Thoracic aorta (tissue), 2 donors: Measurements from ENCODE around the gene ATG13. TPM values are rescaled to one million over a fixed set of nuclear protein-coding genes. Genes with fewer than 3 reads are reported as not detected.

Source experiments
- ATAC-seq: fragments of 150-250 bp; one replicate; pipeline ENCODE4 v1.8.0; 2017; ENCODE audit warnings: low read depth; ENCODE audit not compliant: insufficient number of reproducible peaks, low FRiP score
- DNase-seq: peaks from one replicate; pipeline ENCODE4 v3.0.0-alpha.2; 2020; ENCODE audit warnings: low spot score
- H3K27ac ChIP-seq, 2 donors: fragments of 200-600 bp; sonication (generic); 1 replicate in 1 of 2; 2 replicates in 1 of 2; pipeline ENCODE4 v1.5.1; 2016; ENCODE audit warnings: mild to moderate bottlenecking in 2 of 2, moderate library complexity in 2 of 2
- H3K27me3 ChIP-seq: fragments of 200-600 bp; sonication (generic); replicated peaks from 2 replicates; pipeline ENCODE4 v1.6.0; 2016; ENCODE audit warnings: mild to moderate bottlenecking; ENCODE audit not compliant: insufficient read depth
- H3K36me3 ChIP-seq: fragments of 200-600 bp; sonication (generic); one replicate; pipeline ENCODE4 v1.5.1; 2016
- H3K4me1 ChIP-seq, 2 donors: fragments of 200-600 bp; sonication (generic); 1 replicate in 1 of 2; 2 replicates in 1 of 2; pipeline versions ENCODE4 v1.5.1 to v1.6.0; 2016; ENCODE audit warnings: low read depth in 2 of 2, mild to moderate bottlenecking in 1 of 2; ENCODE audit not compliant: control insufficient read depth in 1 of 2
- H3K4me3 ChIP-seq: fragments of 200-600 bp; sonication (generic); 2 replicates; pipeline ENCODE4 v1.5.1; 2016; ENCODE audit warnings: mild to moderate bottlenecking
- H3K9me3 ChIP-seq: fragments of 200-600 bp; sonication (generic); 2 replicates; pipeline ENCODE4 v1.5.1; 2016
- total RNA-seq, 2 donors: library from RNA; depleted of rRNA; stranded (reverse); fragments of >200 nt; gene quantifications; one replicate each; pipeline versions ENCODE4 v1.1.0 to v1.2.3, GENCODE V29; 2016
- TF ChIP-seq, protein P1 (sequence below): fragments of 200-600 bp; sonication (generic); IDR thresholded peaks from one replicate; pipeline ENCODE4 v1.5.1; 2019; ENCODE audit warnings: antibody characterized with exemption

ATG13 gene
- total RNA-seq, 2 donors from 2014 or later: 121 to 144 TPM

DNA sequence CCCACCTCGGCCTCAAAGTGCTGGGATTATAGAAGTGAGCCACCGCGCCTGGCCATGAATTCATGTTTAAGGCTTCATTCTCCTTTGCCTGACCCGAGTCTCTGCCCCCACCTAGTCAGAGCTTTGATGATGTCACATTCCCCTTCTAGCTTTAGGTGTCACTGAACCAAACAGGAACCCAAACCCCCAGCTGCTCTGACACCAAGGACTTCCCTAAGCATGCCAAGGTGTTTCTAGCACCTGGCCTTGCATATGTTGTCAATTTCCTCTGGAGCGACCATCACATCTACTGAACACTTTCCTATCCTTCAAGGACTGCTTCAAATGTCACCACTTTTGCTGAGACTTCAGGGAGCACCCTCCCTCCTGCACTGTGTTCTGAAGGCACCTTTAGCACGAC, 103.9 kb downstream of the ATG13 start:
- Histone ChIP-seq H3K36me3 (no peaks in the 10 kb centered on the region), H3K27ac (no peak overlapping the region), H3K9me3 (no peaks in the 10 kb centered on the region), H3K27me3 (no peaks in the 10 kb centered on the region), H3K4me3 (no peak overlapping the region), H3K4me1 (peaks cover 6 to 10% of the 10 kb centered on the region in 2 donors)
- TF ChIP-seq, protein P1, sequence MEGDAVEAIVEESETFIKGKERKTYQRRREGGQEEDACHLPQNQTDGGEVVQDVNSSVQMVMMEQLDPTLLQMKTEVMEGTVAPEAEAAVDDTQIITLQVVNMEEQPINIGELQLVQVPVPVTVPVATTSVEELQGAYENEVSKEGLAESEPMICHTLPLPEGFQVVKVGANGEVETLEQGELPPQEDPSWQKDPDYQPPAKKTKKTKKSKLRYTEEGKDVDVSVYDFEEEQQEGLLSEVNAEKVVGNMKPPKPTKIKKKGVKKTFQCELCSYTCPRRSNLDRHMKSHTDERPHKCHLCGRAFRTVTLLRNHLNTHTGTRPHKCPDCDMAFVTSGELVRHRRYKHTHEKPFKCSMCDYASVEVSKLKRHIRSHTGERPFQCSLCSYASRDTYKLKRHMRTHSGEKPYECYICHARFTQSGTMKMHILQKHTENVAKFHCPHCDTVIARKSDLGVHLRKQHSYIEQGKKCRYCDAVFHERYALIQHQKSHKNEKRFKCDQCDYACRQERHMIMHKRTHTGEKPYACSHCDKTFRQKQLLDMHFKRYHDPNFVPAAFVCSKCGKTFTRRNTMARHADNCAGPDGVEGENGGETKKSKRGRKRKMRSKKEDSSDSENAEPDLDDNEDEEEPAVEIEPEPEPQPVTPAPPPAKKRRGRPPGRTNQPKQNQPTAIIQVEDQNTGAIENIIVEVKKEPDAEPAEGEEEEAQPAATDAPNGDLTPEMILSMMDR: no peak
- no peak for ATAC-seq
- DNase-seq: no peak

DNA sequence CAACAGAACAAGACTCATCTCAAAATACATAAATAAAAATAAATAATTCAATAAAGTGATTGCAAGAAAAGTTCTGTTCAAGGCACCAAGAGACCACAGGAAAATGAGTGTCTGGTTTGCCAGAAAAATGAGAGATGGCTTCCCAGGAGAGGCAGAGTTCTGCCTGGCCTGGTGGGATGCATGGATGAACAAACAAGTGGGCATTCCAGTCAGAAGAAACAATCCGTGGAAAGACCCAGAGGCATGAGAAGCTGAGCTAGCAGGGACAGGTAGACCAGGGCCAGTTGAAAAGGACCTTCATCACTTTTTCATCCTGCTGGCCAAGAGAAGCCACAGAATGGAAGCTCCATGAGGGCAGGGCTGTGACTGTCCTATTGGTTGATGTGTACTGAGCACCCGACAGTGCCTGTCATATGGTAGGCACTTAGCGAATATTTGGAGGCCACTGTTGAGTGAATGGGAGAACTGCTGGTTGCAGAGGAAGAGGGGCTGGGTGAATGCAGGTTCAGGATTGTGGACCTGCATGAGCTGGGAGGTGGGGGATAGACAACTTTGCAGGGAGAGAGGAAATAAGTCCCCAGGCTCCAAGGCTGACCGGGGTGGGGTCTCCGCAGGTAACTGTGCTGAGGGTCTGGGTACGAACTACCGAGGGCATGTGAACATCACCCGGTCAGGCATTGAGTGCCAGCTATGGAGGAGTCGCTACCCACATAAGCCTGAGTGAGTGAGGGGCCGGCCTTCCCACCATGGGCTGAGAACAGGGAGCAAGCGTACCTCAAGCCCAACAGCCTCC, 105.4 kb downstream of the ATG13 start:
- TF ChIP-seq, protein P1: no peak
- no peak for ATAC-seq
- Histone ChIP-seq H3K27me3 (no peaks in the 10 kb centered on the region), H3K27ac (no peak overlapping the region), H3K36me3 (no peaks in the 10 kb centered on the region), H3K9me3 (no peaks in the 10 kb centered on the region), H3K4me3 (no peak overlapping the region), H3K4me1 (peaks cover 6 to 8% of the 10 kb centered on the region in 2 donors)
- DNase-seq: no peak

DNA sequence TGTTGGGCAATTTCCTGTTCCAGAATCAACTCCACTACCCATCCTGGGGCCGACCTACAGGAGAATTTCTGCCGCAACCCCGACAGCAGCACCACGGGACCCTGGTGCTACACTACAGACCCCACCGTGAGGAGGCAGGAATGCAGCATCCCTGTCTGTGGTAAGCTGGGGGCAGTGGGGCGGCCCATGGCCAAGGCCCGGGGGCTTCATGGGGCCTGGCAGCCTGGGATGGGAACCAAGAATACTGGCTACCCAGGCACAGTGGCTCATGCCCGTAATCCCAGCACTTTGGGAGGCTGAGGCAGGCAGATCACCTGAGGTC, 106.0 kb downstream of the ATG13 start:
- Histone ChIP-seq H3K4me1 (peaks cover 1 to 2% of the 10 kb centered on the region in 2 donors), H3K27me3 (no peaks in the 10 kb centered on the region), H3K9me3 (no peaks in the 10 kb centered on the region), H3K36me3 (no peaks in the 10 kb centered on the region), H3K4me3 (no peak overlapping the region), H3K27ac (no peak overlapping the region)
- TF ChIP-seq, protein P1: no peak
- DNase-seq (no peak), ATAC-seq (no peak)

DNA sequence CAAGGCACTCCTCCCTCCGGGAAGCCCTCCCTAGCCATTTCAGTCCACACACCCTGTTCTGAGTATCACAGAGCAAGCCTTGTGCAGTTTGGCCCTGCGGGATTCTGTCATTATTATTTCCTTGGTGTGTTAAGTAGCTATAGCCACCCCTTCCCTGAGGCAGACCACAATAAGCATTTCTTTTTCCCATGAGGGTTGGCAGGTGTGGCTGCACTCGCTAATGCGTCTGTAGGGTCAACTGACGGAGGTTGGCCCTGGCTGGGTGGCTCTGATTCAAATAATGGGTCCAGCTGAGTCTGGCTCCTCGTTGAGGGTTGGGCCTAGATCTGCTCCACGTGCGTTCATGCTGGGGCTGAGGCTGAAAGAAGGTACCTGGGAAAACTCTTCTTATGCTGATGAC, 106.7 kb downstream of the ATG13 start:
- no peak for DNase-seq
- H3K4me1 ChIP-seq: no peaks in the 10 kb centered on the region
- no peak for ATAC-seq
- H3K27ac ChIP-seq: no peak overlapping the region
- H3K9me3 ChIP-seq: no peaks in the 10 kb centered on the region
- no peaks in the 10 kb centered on the region for H3K27me3 ChIP-seq
- TF ChIP-seq, protein P1: no peak
- no peaks in the 10 kb centered on the region for H3K36me3 ChIP-seq
- no peak overlapping the region for H3K4me3 ChIP-seq

Other genes with a start within 250 kb of the ATG13 start
- gene MDK, start 235.9 kb upstream of the ATG13 start, total RNA-seq: 10 to 100 TPM; 13.5 to 21.0 TPM
- gene CHRM4, start 225.8 kb upstream of the ATG13 start, total RNA-seq: 1 to 10 TPM in 1 of 2 donors, not detected in 1; 1.8 TPM
- gene AMBRA1, start 23.5 kb upstream of the ATG13 start, total RNA-seq: 10 to 100 TPM; 35.2 to 42.2 TPM
- 1 to 10 TPM in 1 of 2 donors, not detected in 1; 1.1 TPM for gene HARBI1, start 326 bp upstream of the ATG13 start, total RNA-seq
- gene ARHGAP1, start 83.1 kb downstream of the ATG13 start, total RNA-seq: 100 to 1,000 TPM; 106 to 159 TPM
- 10 to 100 TPM in 1 of 2 donors, 1 to 10 TPM in 1; 5.9 to 11.9 TPM for gene ZNF408, start 83.5 kb downstream of the ATG13 start, total RNA-seq
- gene F2, start 101.7 kb downstream of the ATG13 start, total RNA-seq: not detected
- gene CKAP5, start 228.7 kb downstream of the ATG13 start, total RNA-seq: 10 to 100 TPM; 34.7 to 37.1 TPM